ENCODE results near the gene FBXW7.

Gene FBXW7

GRCh38 chr4:152352215-152352614, 183.7 kb downstream of the FBXW7 start:
- H3K27ac ChIP-seq (ENCODE audit: insufficient read depth, low read depth, low read length, poor library complexity, severe bottlenecking), result no peak overlapping the region
- peak overlapping the region; percentile 11 for H3K4me3 ChIP-seq (ENCODE audit: insufficient read depth, low read depth, low read length)
- WGBS, 2 experiments, result 94 to 97% methylated on average over 4 of the region's 4 CpGs
- no peaks in the 10 kb centered on the region for H3K27me3 ChIP-seq (ENCODE audit: control insufficient read depth, insufficient read depth, low read length, poor library complexity, severe bottlenecking)
- H3K4me1 ChIP-seq (ENCODE audit: control insufficient read depth, insufficient read depth, low read length), result peaks cover 4% of the 10 kb centered on the region
- no peaks in the 10 kb centered on the region for H3K9me3 ChIP-seq (ENCODE audit: control insufficient read depth, low read length)
- H3K36me3 ChIP-seq (ENCODE audit: control insufficient read depth, insufficient read depth, low read length), result no peaks in the 10 kb centered on the region

GRCh38 chr4:152351080-152351479, 184.8 kb downstream of the FBXW7 start:
- H3K36me3 ChIP-seq (ENCODE audit: control insufficient read depth, insufficient read depth, low read length), result no peaks in the 10 kb centered on the region
- 100% methylated on average over 2 of the region's 2 CpGs for WGBS, 2 experiments
- peaks cover 4% of the 10 kb centered on the region for H3K4me1 ChIP-seq (ENCODE audit: control insufficient read depth, insufficient read depth, low read length)
- H3K9me3 ChIP-seq (ENCODE audit: control insufficient read depth, low read length), result no peaks in the 10 kb centered on the region
- no peaks in the 10 kb centered on the region for H3K27me3 ChIP-seq (ENCODE audit: control insufficient read depth, insufficient read depth, low read length, poor library complexity, severe bottlenecking)
- H3K27ac ChIP-seq (ENCODE audit: insufficient read depth, low read depth, low read length, poor library complexity, severe bottlenecking), result no peak overlapping the region
- no peak overlapping the region for H3K4me3 ChIP-seq (ENCODE audit: insufficient read depth, low read depth, low read length)

- H3K9me3 ChIP-seq (ENCODE audit: control insufficient read depth, low read length), result no peaks in the 10 kb centered on the region
- H3K4me1 ChIP-seq (ENCODE audit: control insufficient read depth, insufficient read depth, low read length), result peaks cover 4% of the 10 kb centered on the region
- no peak overlapping the region for H3K27ac ChIP-seq (ENCODE audit: insufficient read depth, low read depth, low read length, poor library complexity, severe bottlenecking)
- H3K36me3 ChIP-seq (ENCODE audit: control insufficient read depth, insufficient read depth, low read length), result no peaks in the 10 kb centered on the region
- no peaks in the 10 kb centered on the region for H3K27me3 ChIP-seq (ENCODE audit: control insufficient read depth, insufficient read depth, low read length, poor library complexity, severe bottlenecking)
- 88% methylated on average over 1 of the region's 1 CpG; no CpG with 5 or more reads in 1 of the 2 experiments for WGBS, 2 experiments
- no peak overlapping the region for H3K4me3 ChIP-seq (ENCODE audit: insufficient read depth, low read depth, low read length)
Measured at GRCh38 chr4:152348670-152349069, 187.2 kb downstream of the FBXW7 start.

GRCh38 chr4:152346979-152347378, 188.9 kb downstream of the FBXW7 start:
- Histone ChIP-seq H3K4me3 (ENCODE audit: insufficient read depth, low read depth, low read length) (no peak overlapping the region), H3K9me3 (ENCODE audit: control insufficient read depth, low read length) (no peaks in the 10 kb centered on the region), H3K27me3 (ENCODE audit: control insufficient read depth, insufficient read depth, low read length, poor library complexity, severe bottlenecking) (no peaks in the 10 kb centered on the region), H3K27ac (ENCODE audit: insufficient read depth, low read depth, low read length, poor library complexity, severe bottlenecking) (no peak overlapping the region), H3K4me1 (ENCODE audit: control insufficient read depth, insufficient read depth, low read length) (no peaks in the 10 kb centered on the region), H3K36me3 (ENCODE audit: control insufficient read depth, insufficient read depth, low read length) (no peaks in the 10 kb centered on the region)
- 89 to 95% methylated on average over 4 of the region's 4 CpGs for WGBS, 2 experiments

- no peaks in the 10 kb centered on the region for H3K27me3 ChIP-seq (ENCODE audit: control insufficient read depth, insufficient read depth, low read length, poor library complexity, severe bottlenecking)
- H3K27ac ChIP-seq (ENCODE audit: insufficient read depth, low read depth, low read length, poor library complexity, severe bottlenecking), result no peak overlapping the region
- no peaks in the 10 kb centered on the region for H3K36me3 ChIP-seq (ENCODE audit: control insufficient read depth, insufficient read depth, low read length)
- H3K9me3 ChIP-seq (ENCODE audit: control insufficient read depth, low read length), result no peaks in the 10 kb centered on the region
- no peaks in the 10 kb centered on the region for H3K4me1 ChIP-seq (ENCODE audit: control insufficient read depth, insufficient read depth, low read length)
- H3K4me3 ChIP-seq (ENCODE audit: insufficient read depth, low read depth, low read length), result no peak overlapping the region
- WGBS, 2 experiments, result 96 to 99% methylated on average over 1 to 2 of the region's 2 CpGs
Measured at GRCh38 chr4:152346526-152346925, 189.4 kb downstream of the FBXW7 start.

GRCh38 chr4:152344001-152344400, 191.9 kb downstream of the FBXW7 start:
- Histone ChIP-seq H3K27ac (ENCODE audit: insufficient read depth, low read depth, low read length, poor library complexity, severe bottlenecking) (no peak overlapping the region), H3K9me3 (ENCODE audit: control insufficient read depth, low read length) (no peaks in the 10 kb centered on the region), H3K4me1 (ENCODE audit: control insufficient read depth, insufficient read depth, low read length) (no peaks in the 10 kb centered on the region), H3K36me3 (ENCODE audit: control insufficient read depth, insufficient read depth, low read length) (no peaks in the 10 kb centered on the region), H3K4me3 (ENCODE audit: insufficient read depth, low read depth, low read length) (no peak overlapping the region), H3K27me3 (ENCODE audit: control insufficient read depth, insufficient read depth, low read length, poor library complexity, severe bottlenecking) (no peaks in the 10 kb centered on the region)

- WGBS, 2 experiments, result 94 to 96% methylated on average over 3 of the region's 3 CpGs
- no peaks in the 10 kb centered on the region for H3K9me3 ChIP-seq (ENCODE audit: control insufficient read depth, low read length)
- no peak overlapping the region for H3K27ac ChIP-seq (ENCODE audit: insufficient read depth, low read depth, low read length, poor library complexity, severe bottlenecking)
- no peaks in the 10 kb centered on the region for H3K27me3 ChIP-seq (ENCODE audit: control insufficient read depth, insufficient read depth, low read length, poor library complexity, severe bottlenecking)
- no peaks in the 10 kb centered on the region for H3K36me3 ChIP-seq (ENCODE audit: control insufficient read depth, insufficient read depth, low read length)
- no peak overlapping the region for H3K4me3 ChIP-seq (ENCODE audit: insufficient read depth, low read depth, low read length)
- no peaks in the 10 kb centered on the region for H3K4me1 ChIP-seq (ENCODE audit: control insufficient read depth, insufficient read depth, low read length)
Measured at GRCh38 chr4:152342293-152342692, 193.6 kb downstream of the FBXW7 start.

- H3K36me3 ChIP-seq (ENCODE audit: control insufficient read depth, insufficient read depth, low read length), result no peaks in the 10 kb centered on the region
- no peak overlapping the region for H3K4me3 ChIP-seq (ENCODE audit: insufficient read depth, low read depth, low read length)
- WGBS, 2 experiments, result 95 to 96% methylated on average over 3 of the region's 3 CpGs
- H3K9me3 ChIP-seq (ENCODE audit: control insufficient read depth, low read length), result no peaks in the 10 kb centered on the region
- H3K27me3 ChIP-seq (ENCODE audit: control insufficient read depth, insufficient read depth, low read length, poor library complexity, severe bottlenecking), result no peaks in the 10 kb centered on the region
- no peak overlapping the region for H3K27ac ChIP-seq (ENCODE audit: insufficient read depth, low read depth, low read length, poor library complexity, severe bottlenecking)
- no peaks in the 10 kb centered on the region for H3K4me1 ChIP-seq (ENCODE audit: control insufficient read depth, insufficient read depth, low read length)
Measured at GRCh38 chr4:152340818-152341217, 195.1 kb downstream of the FBXW7 start.

- WGBS, 2 experiments, result 90 to 92% methylated on average over 3 of the region's 4 CpGs
Measured at GRCh38 chr4:152339576-152339975, 196.3 kb downstream of the FBXW7 start.

GRCh38 chr4:152334931-152335330, 201.0 kb downstream of the FBXW7 start:
- Histone ChIP-seq H3K27me3 (ENCODE audit: control insufficient read depth, insufficient read depth, low read length, poor library complexity, severe bottlenecking) (no peaks in the 10 kb centered on the region), H3K27ac (ENCODE audit: insufficient read depth, low read depth, low read length, poor library complexity, severe bottlenecking) (no peak overlapping the region), H3K4me3 (ENCODE audit: insufficient read depth, low read depth, low read length) (no peak overlapping the region), H3K4me1 (ENCODE audit: control insufficient read depth, insufficient read depth, low read length) (no peaks in the 10 kb centered on the region), H3K36me3 (ENCODE audit: control insufficient read depth, insufficient read depth, low read length) (no peaks in the 10 kb centered on the region), H3K9me3 (ENCODE audit: control insufficient read depth, low read length) (no peaks in the 10 kb centered on the region)
- WGBS, 2 experiments, result 63 to 67% methylated on average over 3 of the region's 3 CpGs

More at GRCh38 chr4:152339576-152339975, 196.3 kb downstream of the FBXW7 start:
- Histone ChIP-seq H3K4me1 (ENCODE audit: control insufficient read depth, insufficient read depth, low read length) (no peaks in the 10 kb centered on the region), H3K4me3 (ENCODE audit: insufficient read depth, low read depth, low read length) (no peak overlapping the region), H3K27ac (ENCODE audit: insufficient read depth, low read depth, low read length, poor library complexity, severe bottlenecking) (no peak overlapping the region), H3K9me3 (ENCODE audit: control insufficient read depth, low read length) (no peaks in the 10 kb centered on the region), H3K27me3 (ENCODE audit: control insufficient read depth, insufficient read depth, low read length, poor library complexity, severe bottlenecking) (no peaks in the 10 kb centered on the region), H3K36me3 (ENCODE audit: control insufficient read depth, insufficient read depth, low read length) (no peaks in the 10 kb centered on the region)

GRCh38 chr4:152331042-152331441, 204.8 kb downstream of the FBXW7 start:
- no peaks in the 10 kb centered on the region for H3K9me3 ChIP-seq (ENCODE audit: control insufficient read depth, low read length)
- H3K36me3 ChIP-seq (ENCODE audit: control insufficient read depth, insufficient read depth, low read length), result no peaks in the 10 kb centered on the region
- no peak overlapping the region for H3K4me3 ChIP-seq (ENCODE audit: insufficient read depth, low read depth, low read length)
- H3K27me3 ChIP-seq (ENCODE audit: control insufficient read depth, insufficient read depth, low read length, poor library complexity, severe bottlenecking), result no peaks in the 10 kb centered on the region
- H3K27ac ChIP-seq (ENCODE audit: insufficient read depth, low read depth, low read length, poor library complexity, severe bottlenecking), result no peak overlapping the region
- no peaks in the 10 kb centered on the region for H3K4me1 ChIP-seq (ENCODE audit: control insufficient read depth, insufficient read depth, low read length)
- WGBS, 2 experiments, result 85% methylated on average over 2 of the region's 2 CpGs; no CpG with 5 or more reads in 1 of the 2 experiments
